ENCODE measurements around the gene MYO3B.

- TF ChIP-seq CTCF (IDR thresholded peaks at IDR 0.05) (no peak), EZH2 (IDR thresholded peaks at IDR 0.05; ENCODE audit: borderline replicate concordance, insufficient read depth, low read depth, low read length, poor library complexity, severe bottlenecking) (no peak)
Observed at GRCh38 chr2:170428868-170429267, 250.9 kb downstream of the MYO3B start.

All from B cell (primary cell).